ENCODE results near the gene LRP1B.

GRCh38 chr2:141162314-141162713 lies 968.5 kb downstream of the LRP1B start:
- no peak for TF ChIP-seq CTCF (IDR thresholded peaks at IDR 0.05)
- no peak for TF ChIP-seq USF2 (IDR thresholded peaks at IDR 0.05; ENCODE audit: borderline replicate concordance, low read depth, low read length)
- no peak for TF ChIP-seq RFX5 (IDR thresholded peaks at IDR 0.05; ENCODE audit: low read length)
- TF ChIP-seq MAX (IDR thresholded peaks at IDR 0.05; ENCODE audit: low read depth), result no peak
- TF ChIP-seq SMC3 (IDR thresholded peaks at IDR 0.05; ENCODE audit: low read depth, low read length), result no peak
- no peak for TF ChIP-seq POLR2AphosphoS5 (IDR thresholded peaks at IDR 0.05; ENCODE audit: low read depth, low read length)
- no peak for TF ChIP-seq EP300 (IDR thresholded peaks at IDR 0.05; ENCODE audit: borderline replicate concordance in 1 of 2, low read depth in 1 of 2, low read length in 1 of 2)
